OCI-LY7 (cell line): ENCODE results near the gene PEG3. TPM values are rescaled to one million over a fixed set of nuclear protein-coding genes. Genes with fewer than 3 reads are reported as not detected.

Source experiments
- BruUV-seq: library from RNA; stranded (reverse); fragments of 400-500 nt; replicated peaks from 2 replicates; lab custom pipeline; 2021; lab: Mats Ljungman, UMichigan
- CTCF ChIA-PET: fragments of 300-600 bp; sonication (Branson Sonifier 250); formaldehyde crosslinking; loops from one replicate; lab custom pipeline; 2022; ENCODE audit warnings: antibody characterized with exemption; ENCODE audit not compliant: unreplicated experiment; lab: Charles Lee
- POLR2A ChIA-PET: fragments of 300-600 bp; sonication (Branson Sonifier 250); formaldehyde crosslinking; loops from one replicate; lab custom pipeline; 2022; ENCODE audit warnings: antibody characterized with exemption; lab: Charles Lee
- DNase-seq: peaks from one replicate; pipeline ENCODE4 v3.0.0-alpha.2; 2015; ENCODE audit warnings: low spot score
- H2AFZ ChIP-seq: fragments of 200-600 bp; sonication (generic), shearing (Covaris generic); 2 replicates; pipeline ENCODE4 v1.6.1; 2014; ENCODE audit warnings: mild to moderate bottlenecking, antibody characterized with exemption, low read length, moderate library complexity
- H3K27ac ChIP-seq: fragments of 200-600 bp; sonication (generic); 2 replicates; pipeline ENCODE4 v1.5.1; 2014; ENCODE audit warnings: mixed run types, low read depth, mild to moderate bottlenecking, moderate library complexity, low read length, inconsistent platforms; ENCODE audit not compliant: poor library complexity, severe bottlenecking
- H3K36me3 ChIP-seq: fragments of 200-600 bp; sonication (generic); 2 replicates; pipeline ENCODE4 v1.6.1; 2014; ENCODE audit warnings: mild to moderate bottlenecking, antibody characterized with exemption, low read length, moderate library complexity, mixed read lengths; ENCODE audit not compliant: insufficient read depth
- H3K4me1 ChIP-seq: fragments of 200-600 bp; sonication (generic); 2 replicates; pipeline ENCODE4 v1.5.1; 2014; ENCODE audit warnings: mild to moderate bottlenecking, low read length; ENCODE audit not compliant: insufficient read depth, poor library complexity, severe bottlenecking
- H3K4me2 ChIP-seq: fragments of 200-600 bp; sonication (generic); 2 replicates; pipeline ENCODE4 v1.6.1; 2014; ENCODE audit warnings: mild to moderate bottlenecking, low read length
- H3K4me3 ChIP-seq: fragments of 200-600 bp; sonication (generic); 2 replicates; pipeline ENCODE4 v1.5.1; 2014; ENCODE audit warnings: mild to moderate bottlenecking, low read depth, low read length; ENCODE audit not compliant: poor library complexity, severe bottlenecking
- H3K79me2 ChIP-seq: fragments of 200-600 bp; sonication (generic); 2 replicates; pipeline ENCODE4 v1.6.1; 2016; ENCODE audit warnings: low read depth, mild to moderate bottlenecking, low read length, moderate library complexity, mixed read lengths; ENCODE audit not compliant: insufficient read depth
- H3K9me2 ChIP-seq: fragments of 200-600 bp; sonication (generic); 2 replicates; pipeline ENCODE4 v1.6.1; 2016; ENCODE audit warnings: mild to moderate bottlenecking, low read length, mixed read lengths; ENCODE audit not compliant: insufficient read depth
- H3K9me3 ChIP-seq: fragments of 200-600 bp; sonication (generic); 2 replicates; pipeline ENCODE4 v1.6.1; 2014; ENCODE audit warnings: mild to moderate bottlenecking, mixed run types, low read length, mixed read lengths
- H4K20me1 ChIP-seq: fragments of 200-600 bp; sonication (generic); 2 replicates; pipeline ENCODE4 v1.6.1; 2014; ENCODE audit warnings: mild to moderate bottlenecking, antibody characterized with exemption, low read length, moderate library complexity, mixed read lengths; ENCODE audit not compliant: insufficient read depth
- CTCF ChIP-seq: fragments of 200-600 bp; sonication (generic); conservative IDR thresholded peaks from 2 replicates; pipeline ENCODE4 v1.5.1; 2014; ENCODE audit warnings: mild to moderate bottlenecking, antibody characterized with exemption, low read length, moderate library complexity, mixed read lengths
- EZH2phosphoT487 ChIP-seq: fragments of 200-600 bp; sonication (generic); IDR thresholded peaks from 2 replicates; pipeline ENCODE4 v1.6.1; 2018; ENCODE audit warnings: low read depth, borderline replicate concordance, mild to moderate bottlenecking, mixed run types, antibody characterized with exemption, low read length, moderate library complexity, mixed read lengths
- intact Hi-C: fragments of 100-400 bp; cut with micrococcal nuclease; formaldehyde crosslinking; loops from one replicate; pipeline ENCODE4 v1.10.0; 2022; ENCODE audit not compliant: unreplicated experiment
- total RNA-seq, 2 experiments: library from RNA; depleted of rRNA in 1 of 2; stranded (reverse); fragments of >200 nt in 1 of 2; shearing (Covaris generic) in 1 of 2; gene quantifications; 2 replicates each; pipeline ENCODE4 v1.2.3, GENCODE V29; 2014 to 2022

PEG3 gene
- total RNA-seq, 2 experiments from 2014 or later: not detected

GRCh38 chr19:56875717-56876116, 35.2 kb upstream of the PEG3 start:
- DNase-seq: no peak
- no peak overlapping the region for H3K27ac ChIP-seq
- H3K9me2 ChIP-seq: no peaks in the 10 kb centered on the region
- no peaks in the 10 kb centered on the region for H3K36me3 ChIP-seq
- no peaks in the 10 kb centered on the region for H4K20me1 ChIP-seq
- no peaks in the 10 kb centered on the region for H3K4me1 ChIP-seq
- CTCF ChIA-PET: no interaction called here
- no peak overlapping the region for H3K4me3 ChIP-seq
- no TSS peak for BruUV-seq
- H2AFZ ChIP-seq: no peak overlapping the region
- TF ChIP-seq CTCF: no peak
- TF ChIP-seq EZH2phosphoT487: no peak
- H3K9me3 ChIP-seq: no peaks in the 10 kb centered on the region
- POLR2A ChIA-PET: no interaction called here
- H3K79me2 ChIP-seq: no peaks in the 10 kb centered on the region
- intact Hi-C loops: no loop called here
- H3K4me2 ChIP-seq: no peak overlapping the region

- H3K27ac ChIP-seq: no peak overlapping the region
- no peaks in the 10 kb centered on the region for H3K4me1 ChIP-seq
- ChIA-PET CTCF (no interaction called here), POLR2A (interaction anchor here (0.7 kb wide), 1 partner anchor 225 kb away, joined by 3 read pairs; no protein-coding TSS in a partner anchor)
- no peak overlapping the region for H2AFZ ChIP-seq
- no peaks in the 10 kb centered on the region for H3K36me3 ChIP-seq
- no peaks in the 10 kb centered on the region for H3K9me3 ChIP-seq
- H3K9me2 ChIP-seq: no peaks in the 10 kb centered on the region
- H3K4me3 ChIP-seq: no peak overlapping the region
- intact Hi-C loops: no loop called here
- H3K79me2 ChIP-seq: no peaks in the 10 kb centered on the region
- no TSS peak for BruUV-seq
- no peaks in the 10 kb centered on the region for H4K20me1 ChIP-seq
- no peak overlapping the region for H3K4me2 ChIP-seq
- no peak for TF ChIP-seq CTCF
- TF ChIP-seq EZH2phosphoT487: no peak
- no peak for DNase-seq
Observed at GRCh38 chr19:56874530-56874929, 34.0 kb upstream of the PEG3 start.

- TF ChIP-seq CTCF (no peak), EZH2phosphoT487 (no peak)
- no TSS peak for BruUV-seq
Observed at GRCh38 chr19:56873493-56873892, 33.0 kb upstream of the PEG3 start.

More at GRCh38 chr19:56873493-56873892, 33.0 kb upstream of the PEG3 start:
- Histone ChIP-seq H3K4me1 (no peaks in the 10 kb centered on the region), H4K20me1 (no peaks in the 10 kb centered on the region), H2AFZ (no peak overlapping the region), H3K4me2 (no peak overlapping the region), H3K79me2 (no peaks in the 10 kb centered on the region), H3K27ac (no peak overlapping the region), H3K36me3 (no peaks in the 10 kb centered on the region), H3K9me2 (no peaks in the 10 kb centered on the region), H3K9me3 (no peaks in the 10 kb centered on the region), H3K4me3 (no peak overlapping the region)
- POLR2A ChIA-PET: interaction anchor here (0.7 kb wide), 1 partner anchor 224 kb away, joined by 3 read pairs; no protein-coding TSS in a partner anchor
- CTCF ChIA-PET: no interaction called here
- intact Hi-C loops: no loop called here
- DNase-seq: no peak
